ENCODE data around the gene RAET1G.

DNA sequence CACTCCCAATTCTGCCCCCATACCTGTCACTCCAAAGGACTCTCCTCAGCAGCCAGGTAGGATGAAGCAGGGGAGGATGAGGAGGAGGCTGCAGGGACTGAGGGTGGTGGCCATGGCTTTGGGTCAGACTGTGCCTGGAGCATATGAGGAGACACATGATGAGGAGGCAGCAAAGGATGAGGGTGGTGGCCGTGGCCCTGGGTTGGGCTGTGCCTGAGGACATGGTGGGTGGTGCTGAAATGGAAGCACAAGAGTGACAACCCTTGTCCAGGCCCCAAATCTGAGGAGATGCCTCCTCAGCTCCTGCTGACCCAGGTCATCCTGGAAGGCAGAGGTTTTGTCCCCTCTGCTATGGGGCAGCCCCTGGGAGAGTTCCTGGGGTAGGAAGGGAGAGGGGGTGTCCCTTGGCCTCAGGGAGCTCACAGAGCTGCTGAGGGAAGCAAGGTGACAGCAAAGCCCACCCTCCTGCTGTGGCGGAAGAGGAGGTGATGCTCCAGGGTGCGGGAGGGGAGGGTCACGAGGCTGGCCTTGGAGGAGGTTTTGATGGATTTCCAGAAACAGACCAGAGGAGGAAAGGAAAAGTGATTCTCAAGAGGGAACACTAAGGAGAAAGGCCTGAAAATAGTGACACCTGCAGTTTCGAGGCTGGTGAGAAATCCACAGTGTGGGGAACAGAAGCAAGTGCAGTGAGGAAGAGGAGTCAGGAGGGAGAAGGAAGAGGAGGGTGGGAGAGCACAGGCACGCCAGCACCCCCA lies 4.6 kb downstream of the RAET1G start:
- TF ChIP-seq RFX5 (IDR thresholded peaks at IDR 0.05) (no peak), POLR2A (IDR thresholded peaks at IDR 0.05; ENCODE audit: low read length) (no peak)
- TF ChIP-seq, protein P1, sequence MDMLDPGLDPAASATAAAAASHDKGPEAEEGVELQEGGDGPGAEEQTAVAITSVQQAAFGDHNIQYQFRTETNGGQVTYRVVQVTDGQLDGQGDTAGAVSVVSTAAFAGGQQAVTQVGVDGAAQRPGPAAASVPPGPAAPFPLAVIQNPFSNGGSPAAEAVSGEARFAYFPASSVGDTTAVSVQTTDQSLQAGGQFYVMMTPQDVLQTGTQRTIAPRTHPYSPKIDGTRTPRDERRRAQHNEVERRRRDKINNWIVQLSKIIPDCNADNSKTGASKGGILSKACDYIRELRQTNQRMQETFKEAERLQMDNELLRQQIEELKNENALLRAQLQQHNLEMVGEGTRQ (IDR thresholded peaks at IDR 0.05) = no peak
- TF ChIP-seq, protein P2, sequence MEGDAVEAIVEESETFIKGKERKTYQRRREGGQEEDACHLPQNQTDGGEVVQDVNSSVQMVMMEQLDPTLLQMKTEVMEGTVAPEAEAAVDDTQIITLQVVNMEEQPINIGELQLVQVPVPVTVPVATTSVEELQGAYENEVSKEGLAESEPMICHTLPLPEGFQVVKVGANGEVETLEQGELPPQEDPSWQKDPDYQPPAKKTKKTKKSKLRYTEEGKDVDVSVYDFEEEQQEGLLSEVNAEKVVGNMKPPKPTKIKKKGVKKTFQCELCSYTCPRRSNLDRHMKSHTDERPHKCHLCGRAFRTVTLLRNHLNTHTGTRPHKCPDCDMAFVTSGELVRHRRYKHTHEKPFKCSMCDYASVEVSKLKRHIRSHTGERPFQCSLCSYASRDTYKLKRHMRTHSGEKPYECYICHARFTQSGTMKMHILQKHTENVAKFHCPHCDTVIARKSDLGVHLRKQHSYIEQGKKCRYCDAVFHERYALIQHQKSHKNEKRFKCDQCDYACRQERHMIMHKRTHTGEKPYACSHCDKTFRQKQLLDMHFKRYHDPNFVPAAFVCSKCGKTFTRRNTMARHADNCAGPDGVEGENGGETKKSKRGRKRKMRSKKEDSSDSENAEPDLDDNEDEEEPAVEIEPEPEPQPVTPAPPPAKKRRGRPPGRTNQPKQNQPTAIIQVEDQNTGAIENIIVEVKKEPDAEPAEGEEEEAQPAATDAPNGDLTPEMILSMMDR (IDR thresholded peaks at IDR 0.05) = no peak
